ENCODE data around the gene CHAD. TPM values are rescaled to one million over a fixed set of nuclear protein-coding genes. Genes with fewer than 3 reads are reported as not detected.

The CHAD gene
- total RNA-seq, 1 experiment from 2014 or later: 0.57 TPM

- Histone ChIP-seq H2AK5ac (ENCODE audit: insufficient read length, low read length) (no peak overlapping the region), H3K79me1 (ENCODE audit: insufficient read depth, low read depth, low read length, poor library complexity, severe bottlenecking) (no peaks in the 10 kb centered on the region), H3K4me1 (ENCODE audit: insufficient read depth, low read length) (peaks cover 3% of the 10 kb centered on the region; the same call in 1 of the 2 replicates), H3K18ac (ENCODE audit: insufficient read length, low read depth, low read length) (no peak overlapping the region), H4K91ac (ENCODE audit: insufficient read length, low read depth, low read length) (no peak overlapping the region), H3K9me3 (ENCODE audit: control insufficient read depth, low read depth, low read length) (no peaks in the 10 kb centered on the region), H3K23ac (ENCODE audit: insufficient read length, low read depth, low read length) (no peak overlapping the region), H3K79me2 (ENCODE audit: insufficient read depth, low read length) (no peaks in the 10 kb centered on the region), H3K9ac (ENCODE audit: extremely low read depth, insufficient read length, low read length) (no peak overlapping the region), H2AFZ (ENCODE audit: low read length) (no peak overlapping the region), H3K14ac (ENCODE audit: insufficient read depth, low read length) (no peak overlapping the region), H3K4ac (ENCODE audit: low read depth, low read length) (no peak overlapping the region), H2BK5ac (ENCODE audit: insufficient read length, low read length) (no peak overlapping the region), H2BK15ac (ENCODE audit: low read depth, low read length) (no peak overlapping the region), H4K5ac (ENCODE audit: insufficient read length, low read depth, low read length) (no peak overlapping the region), H3K23me2 (ENCODE audit: insufficient read length, low read depth, low read length, poor library complexity, severe bottlenecking) (no peaks in the 10 kb centered on the region), H3K27ac (ENCODE audit: insufficient read length, low read depth, low read length) (no peak overlapping the region), H2BK12ac (ENCODE audit: insufficient read length, low read depth, low read length) (no peak overlapping the region), H3K56ac (ENCODE audit: insufficient read length, low read depth, low read length) (no peak overlapping the region), H2BK120ac (ENCODE audit: low read depth, low read length, poor library complexity, severe bottlenecking) (no peak overlapping the region), H4K20me1 (ENCODE audit: control insufficient read depth, insufficient read depth, insufficient read length) (no peaks in the 10 kb centered on the region), H3K4me2 (ENCODE audit: insufficient read depth, insufficient read length, low read length) (no peak overlapping the region), H3K27me3 (ENCODE audit: insufficient read depth, low read length) (peaks cover 12% of the 10 kb centered on the region; the same call in 1 of the 2 replicates), H4K8ac (replicated peaks; ENCODE audit: insufficient read length, low read depth, low read length) (no peak overlapping the region), H3T11ph (ENCODE audit: low read length) (no peak overlapping the region), H2BK20ac (ENCODE audit: low read depth, low read length, poor library complexity, severe bottlenecking) (no peak overlapping the region)
- Mint-ChIP-seq H3K36me3 (ENCODE audit: insufficient read depth in 1 of 3, low read depth in 3 of 3) (peaks cover 0 to 2% (median 0%) of the 10 kb centered on the region in 3 experiments; a peak in 3 of 7 replicates), H3K27ac (no peak overlapping the region; a peak in 1 of 7 replicates), H3K4me3 (no peak overlapping the region), H3K27me3 (ENCODE audit: low read depth) (peaks cover 39% of the 10 kb centered on the region), H3K9me3 (no peaks in the 10 kb centered on the region), H3K4me1 (peaks cover 11 to 29% of the 10 kb centered on the region in 2 experiments)
- no peak for TF ChIP-seq CTCF (conservative IDR thresholded peaks at IDR 0.05)
- WGBS (ENCODE audit: extremely low coverage, insufficient read length, low lambda C conversion rate): no CpG with 5 or more reads among the region's 10 CpGs
- DNase-seq: no peak
These were observed 3.6 kb upstream of the CHAD start for GRCh38 chr17:50472286-50472685.

All from H9 (cell line).